H1 (cell line): ENCODE measurements around the gene PGAP3. TPM values are rescaled to one million over a fixed set of nuclear protein-coding genes. Genes with fewer than 3 reads are reported as not detected.

Experiments
- ASH2L ChIP-seq: fragments of 200-600, 300-600 bp; sonication (generic); IDR thresholded peaks from one replicate; pipeline ENCODE4 v1.7.1; 2017; ENCODE audit warnings: low read length
- BCL11A ChIP-seq, 2 experiments: IDR thresholded peaks; one replicate each; pipeline ENCODE4 v1.6.1; 2011; ENCODE audit warnings: low read depth in 2 of 2, low read length in 2 of 2, mild to moderate bottlenecking in 2 of 2
- CHD7 ChIP-seq: fragments of 300-600 bp; sonication (generic); IDR thresholded peaks from 2 replicates; pipeline ENCODE4 v1.7.1; 2012; ENCODE audit warnings: low read length, moderate library complexity, mild to moderate bottlenecking, inconsistent platforms; ENCODE audit not compliant: insufficient replicate concordance
- CREB1 ChIP-seq: IDR thresholded peaks from 2 replicates; pipeline ENCODE4 v1.6.1; 2012; ENCODE audit warnings: inconsistent platforms
- RNF2 ChIP-seq: fragments of 200-900, 300-1000 bp; sonication (generic); IDR thresholded peaks from 2 replicates; pipeline ENCODE4 v1.7.1; 2016; ENCODE audit warnings: borderline replicate concordance, low read depth, mild to moderate bottlenecking, antibody characterized with exemption, low read length; ENCODE audit not compliant: poor library complexity, severe bottlenecking; ENCODE audit errors: missing control alignments
- SP1 ChIP-seq: IDR thresholded peaks from 2 replicates; pipeline ENCODE4 v1.6.1; 2011; ENCODE audit warnings: low read depth, low read length
- SP4 ChIP-seq: IDR thresholded peaks from 2 replicates; pipeline ENCODE4 v1.6.1; 2012; ENCODE audit warnings: low read length, inconsistent platforms
- SUZ12 ChIP-seq: fragments of 200-600 bp; sonication (generic); IDR thresholded peaks from 2 replicates; pipeline ENCODE4 v1.6.1; 2012; ENCODE audit warnings: mild to moderate bottlenecking, inconsistent platforms, low read length, moderate library complexity, mixed read lengths
- TAF1 ChIP-seq: IDR thresholded peaks from 2 replicates; pipeline ENCODE4 v1.6.1; 2011; ENCODE audit warnings: mild to moderate bottlenecking, low read depth, low read length
- TEAD4 ChIP-seq: IDR thresholded peaks from 2 replicates; pipeline ENCODE4 v1.6.1; 2012; ENCODE audit warnings: low read depth, low read length, inconsistent platforms, mixed read lengths
- ZNF274 ChIP-seq: IDR thresholded peaks from 2 replicates; pipeline ENCODE4 v1.7.0; 2012; ENCODE audit warnings: low read length, borderline replicate concordance; ENCODE audit errors: extremely low read depth
- polyA plus RNA-seq, 7 experiments: library from polyadenylated mRNA; depleted of rRNA in 3 of 7; stranded (reverse) in 5 of 7; unstranded in 2 of 7; fragments of >200 nt in 5 of 7; fragments of 200-250 nt in 2 of 7; gene quantifications; 1 replicate in 5 of 7; 2 replicates in 1 of 7; 4 replicates in 1 of 7; pipeline versions ENCODE4 v1.2.1 to v1.2.3, GENCODE V29; 2011 to 2013; ENCODE audit warnings: missing spikeins in 2 of 7, mixed read lengths in 2 of 7
- total RNA-seq: library from RNA; stranded (reverse); fragmentation: NEBNext Ultra II Directional; extraction: Animal tissue kit (Norgen Biotek cat#: 25700); gene quantifications from 2 replicates; pipeline ENCODE4 v1.2.1, GENCODE V29; 2021

The PGAP3 gene
- total and polyA plus RNA-seq, 2 of the 8 experiments (the other 6 are each of a cell fraction or from before 2014, with no cell fraction given) = 21.0 to 30.7 TPM

- TF ChIP-seq CHD7 = no peak
- TF ChIP-seq SUZ12 = no peak
- no peak for TF ChIP-seq BCL11A (IDR thresholded peaks at IDR 0.05; ENCODE audit: low read depth in 2 of 2, low read length in 2 of 2)
- TF ChIP-seq ASH2L = no peak
- no peak for TF ChIP-seq RNF2
- no peak for TF ChIP-seq SP1
- no peak for TF ChIP-seq TEAD4
- TF ChIP-seq TAF1 = no peak
- TF ChIP-seq CREB1 = no peak
- no peak for TF ChIP-seq ZNF274
- no peak for TF ChIP-seq SP4
Measured at GRCh38 chr17:39679521-39680192, 8.2 kb downstream of the PGAP3 start (continued).
